OCI-LY3 (cell line): Measurements from ENCODE around the gene FAM204A.

ENCODE experiments used
- CTCF ChIP-seq: fragments of 200-600, 300-600 bp; sonication (generic); IDR thresholded peaks from 2 replicates; pipeline ENCODE4 v1.5.1; 2014; ENCODE audit warnings: antibody characterized with exemption, low read length, low read depth
- EZH2phosphoT487 ChIP-seq: fragments of 200-600 bp; shearing (Covaris generic); IDR thresholded peaks from 2 replicates; pipeline ENCODE4 v1.6.1; 2018; ENCODE audit warnings: antibody characterized with exemption, mixed run types, low read depth

GRCh38 chr10:118290471-118290995 is 51.6 kb downstream of the FAM204A start:
- TF ChIP-seq CTCF (no peak), EZH2phosphoT487 (no peak)
